ENCODE data around the gene APEH.

APEH gene

GRCh38 chr3:49654955-49655556 lies 19.1 kb upstream of the APEH start:
- Mint-ChIP-seq H3K4me3 (no peak overlapping the region), H3K27me3 (ENCODE audit: low read depth) (no peaks in the 10 kb centered on the region), H3K9me3 (no peaks in the 10 kb centered on the region), H3K36me3 (ENCODE audit: low read depth) (no peaks in the 10 kb centered on the region), H3K4me1 (ENCODE audit: low read depth) (no peaks in the 10 kb centered on the region), H3K27ac (no peak overlapping the region)
- no peak for DNase-seq (ENCODE audit: low spot score)

GRCh38 chr3:49655731-49656285 lies 18.3 kb upstream of the APEH start:
- no peak for DNase-seq (ENCODE audit: low spot score)
- no peaks in the 10 kb centered on the region for H3K9me3 Mint-ChIP-seq
- no peaks in the 10 kb centered on the region for H3K36me3 Mint-ChIP-seq (ENCODE audit: low read depth)
- H3K4me3 Mint-ChIP-seq, result no peak overlapping the region
- H3K27ac Mint-ChIP-seq, result no peak overlapping the region
- no peaks in the 10 kb centered on the region for H3K4me1 Mint-ChIP-seq (ENCODE audit: low read depth)
- H3K27me3 Mint-ChIP-seq (ENCODE audit: low read depth), result no peaks in the 10 kb centered on the region

- DNase-seq (ENCODE audit: low spot score), result no peak
- Mint-ChIP-seq H3K27me3 (ENCODE audit: low read depth) (no peaks in the 10 kb centered on the region), H3K9me3 (no peaks in the 10 kb centered on the region), H3K36me3 (ENCODE audit: low read depth) (no peaks in the 10 kb centered on the region), H3K4me3 (no peak overlapping the region), H3K4me1 (ENCODE audit: low read depth) (no peaks in the 10 kb centered on the region), H3K27ac (no peak overlapping the region)
Observed at GRCh38 chr3:49656541-49657112, 17.5 kb upstream of the APEH start.

GRCh38 chr3:49657208-49657915 lies 16.8 kb upstream of the APEH start:
- H3K4me3 Mint-ChIP-seq, result no peak overlapping the region
- H3K9me3 Mint-ChIP-seq, result no peaks in the 10 kb centered on the region
- no peak for DNase-seq (ENCODE audit: low spot score)
- no peaks in the 10 kb centered on the region for H3K36me3 Mint-ChIP-seq (ENCODE audit: low read depth)
- no peaks in the 10 kb centered on the region for H3K27me3 Mint-ChIP-seq (ENCODE audit: low read depth)
- no peaks in the 10 kb centered on the region for H3K4me1 Mint-ChIP-seq (ENCODE audit: low read depth)
- no peak overlapping the region for H3K27ac Mint-ChIP-seq

GRCh38 chr3:49658711-49659110 lies 15.4 kb upstream of the APEH start:
- H3K27me3 Mint-ChIP-seq (ENCODE audit: low read depth), result no peaks in the 10 kb centered on the region
- H3K9me3 Mint-ChIP-seq, result no peaks in the 10 kb centered on the region
- no peak overlapping the region for H3K4me3 Mint-ChIP-seq
- no peaks in the 10 kb centered on the region for H3K4me1 Mint-ChIP-seq (ENCODE audit: low read depth)
- H3K27ac Mint-ChIP-seq, result no peak overlapping the region
- DNase-seq (ENCODE audit: low spot score), result no peak
- no peaks in the 10 kb centered on the region for H3K36me3 Mint-ChIP-seq (ENCODE audit: low read depth)

- Mint-ChIP-seq H3K9me3 (no peaks in the 10 kb centered on the region), H3K4me3 (no peak overlapping the region), H3K27me3 (ENCODE audit: low read depth) (no peaks in the 10 kb centered on the region), H3K4me1 (ENCODE audit: low read depth) (no peaks in the 10 kb centered on the region), H3K36me3 (ENCODE audit: low read depth) (no peaks in the 10 kb centered on the region), H3K27ac (no peak overlapping the region)
- DNase-seq (ENCODE audit: low spot score), result no peak
Observed at GRCh38 chr3:49659756-49660155, 14.4 kb upstream of the APEH start.

GRCh38 chr3:49661281-49661680 lies 12.9 kb upstream of the APEH start:
- Mint-ChIP-seq H3K36me3 (ENCODE audit: low read depth) (no peaks in the 10 kb centered on the region), H3K4me3 (no peak overlapping the region), H3K27me3 (ENCODE audit: low read depth) (no peaks in the 10 kb centered on the region), H3K4me1 (ENCODE audit: low read depth) (peaks cover 2% of the 10 kb centered on the region), H3K9me3 (no peaks in the 10 kb centered on the region), H3K27ac (no peak overlapping the region)
- no peak for DNase-seq (ENCODE audit: low spot score)

- Mint-ChIP-seq H3K27me3 (ENCODE audit: low read depth) (no peaks in the 10 kb centered on the region), H3K27ac (no peak overlapping the region), H3K4me1 (ENCODE audit: low read depth) (peaks cover 2% of the 10 kb centered on the region), H3K9me3 (no peaks in the 10 kb centered on the region), H3K36me3 (ENCODE audit: low read depth) (no peaks in the 10 kb centered on the region), H3K4me3 (no peak overlapping the region)
- DNase-seq (ENCODE audit: low spot score), result no peak
Observed at GRCh38 chr3:49662021-49662420, 12.1 kb upstream of the APEH start.

GRCh38 chr3:49662720-49663413 lies 11.3 kb upstream of the APEH start:
- Mint-ChIP-seq H3K27me3 (ENCODE audit: low read depth) (no peaks in the 10 kb centered on the region), H3K4me3 (no peak overlapping the region), H3K9me3 (no peaks in the 10 kb centered on the region), H3K4me1 (ENCODE audit: low read depth) (peaks cover 2% of the 10 kb centered on the region), H3K36me3 (ENCODE audit: low read depth) (no peaks in the 10 kb centered on the region), H3K27ac (no peak overlapping the region)
- no peak for DNase-seq (ENCODE audit: low spot score)

GRCh38 chr3:49663831-49664230 lies 10.3 kb upstream of the APEH start:
- Mint-ChIP-seq H3K36me3 (ENCODE audit: low read depth) (no peaks in the 10 kb centered on the region), H3K9me3 (no peaks in the 10 kb centered on the region), H3K27me3 (ENCODE audit: low read depth) (no peaks in the 10 kb centered on the region)

GRCh38 chr3:49664300-49664699 lies 9.9 kb upstream of the APEH start:
- peaks cover 2% of the 10 kb centered on the region for H3K4me1 Mint-ChIP-seq (ENCODE audit: low read depth)
- H3K27me3 Mint-ChIP-seq (ENCODE audit: low read depth), result no peaks in the 10 kb centered on the region

More at GRCh38 chr3:49663831-49664230, 10.3 kb upstream of the APEH start:
- peaks cover 2% of the 10 kb centered on the region for H3K4me1 Mint-ChIP-seq (ENCODE audit: low read depth)
- no peak overlapping the region for H3K4me3 Mint-ChIP-seq
- H3K27ac Mint-ChIP-seq, result no peak overlapping the region
- DNase-seq (ENCODE audit: low spot score), result no peak

GRCh38 chr3:49665822-49666519 lies 8.2 kb upstream of the APEH start:
- DNase-seq (ENCODE audit: low spot score), result no peak
- Mint-ChIP-seq H3K4me1 (ENCODE audit: low read depth) (peaks cover 2% of the 10 kb centered on the region), H3K36me3 (ENCODE audit: low read depth) (no peaks in the 10 kb centered on the region), H3K27me3 (ENCODE audit: low read depth) (no peaks in the 10 kb centered on the region), H3K27ac (no peak overlapping the region), H3K4me3 (no peak overlapping the region), H3K9me3 (no peaks in the 10 kb centered on the region)

More at GRCh38 chr3:49664300-49664699, 9.9 kb upstream of the APEH start:
- Mint-ChIP-seq H3K4me3 (no peak overlapping the region), H3K9me3 (no peaks in the 10 kb centered on the region), H3K36me3 (ENCODE audit: low read depth) (no peaks in the 10 kb centered on the region), H3K27ac (no peak overlapping the region)
- no peak for DNase-seq (ENCODE audit: low spot score)

- Mint-ChIP-seq H3K36me3 (ENCODE audit: low read depth) (no peaks in the 10 kb centered on the region), H3K27ac (no peak overlapping the region), H3K4me1 (ENCODE audit: low read depth) (peaks cover 2% of the 10 kb centered on the region), H3K4me3 (no peak overlapping the region), H3K27me3 (ENCODE audit: low read depth) (no peaks in the 10 kb centered on the region), H3K9me3 (no peaks in the 10 kb centered on the region)
- no peak for DNase-seq (ENCODE audit: low spot score)
Observed at GRCh38 chr3:49666592-49666991, 7.6 kb upstream of the APEH start.

Measured in T-helper 2 cell treated with Interferon-gamma antibody and Interleukin-4, amounts not matched to agents 5 μg/mL and 100 μg/mL, for 36 hours (primary cell).